CD4-positive, alpha-beta T cell (primary cell): ENCODE results near the gene PASD1. TPM values are rescaled to one million over a fixed set of nuclear protein-coding genes. Genes with fewer than 3 reads are reported as not detected.

Source experiments
- ATAC-seq: fragments of 200-7000 bp; cut with Tn5 transposase; one replicate; pipeline ENCODE4 v1.10.0; 2022; ENCODE audit warnings: mild to moderate bottlenecking; ENCODE audit not compliant: poor library complexity
- CTCF ChIA-PET: fragments of 350-600 bp; sonication (Branson Sonifier 250); formaldehyde crosslinking; loops from one replicate; lab custom pipeline; 2021; ENCODE audit warnings: antibody characterized with exemption, inconsistent platforms; lab: Charles Lee
- POLR2A ChIA-PET: fragments of 350-600 bp; sonication (Branson Sonifier 250); formaldehyde crosslinking; loops from one replicate; lab custom pipeline; 2021; ENCODE audit warnings: antibody characterized with exemption, inconsistent platforms; lab: Charles Lee
- DNase-seq, 14 experiments: peaks; one replicate each; pipeline ENCODE4 v3.0.0-alpha.2; 2013 to 2020; ENCODE audit warnings: mixed read lengths in 2 of 14
- H3K27ac ChIP-seq, 2 donors: one replicate each; pipeline versions ENCODE4 v1.5.1 to v1.7.0; 2013; ENCODE audit warnings: low read length in 2 of 2, low read depth in 1 of 2, mild to moderate bottlenecking in 1 of 2
- H3K27me3 ChIP-seq, 2 experiments: 1 replicate in 1 of 2; 2 replicates in 1 of 2; pipeline versions ENCODE4 v1.6.1 to v1.7.0; 2013; ENCODE audit warnings: low read length in 2 of 2, control low read depth in 1 of 2, mild to moderate bottlenecking in 1 of 2, moderate library complexity in 1 of 2; ENCODE audit not compliant: insufficient read depth in 2 of 2, control insufficient read depth in 1 of 2
- H3K36me3 ChIP-seq: one replicate; pipeline ENCODE4 v1.6.1; 2013; ENCODE audit warnings: low read length, control low read depth; ENCODE audit not compliant: insufficient read depth
- H3K4me1 ChIP-seq: one replicate; pipeline ENCODE4 v1.6.1; 2013; ENCODE audit warnings: low read length, control low read depth; ENCODE audit not compliant: insufficient read depth
- H3K4me3 ChIP-seq: one replicate; pipeline ENCODE4 v1.5.1; 2013; ENCODE audit warnings: mild to moderate bottlenecking, low read length, moderate library complexity
- H3K9me3 ChIP-seq, 2 experiments: 1 replicate in 1 of 2; 2 replicates in 1 of 2; pipeline versions ENCODE4 v1.6.1 to v1.7.0; 2013; ENCODE audit warnings: low read length in 2 of 2, mild to moderate bottlenecking in 2 of 2, control low read depth in 1 of 2, moderate library complexity in 1 of 2; ENCODE audit not compliant: control insufficient read depth in 1 of 2, insufficient read depth in 1 of 2
- H3K27ac Mint-ChIP-seq: one replicate; pipeline ENCODE4 v1.8.0; 2020; ENCODE audit warnings: mixed read lengths
- H3K27me3 Mint-ChIP-seq: one replicate; pipeline ENCODE4 v1.8.0; 2021; ENCODE audit warnings: mixed read lengths
- H3K36me3 Mint-ChIP-seq: one replicate; pipeline ENCODE4 v1.8.0; 2021; ENCODE audit warnings: low read depth, mixed read lengths
- H3K4me1 Mint-ChIP-seq: one replicate; pipeline ENCODE4 v1.8.0; 2021; ENCODE audit warnings: low read depth, mixed read lengths
- H3K4me3 Mint-ChIP-seq: one replicate; pipeline ENCODE4 v1.8.0; 2020; ENCODE audit warnings: mild to moderate bottlenecking, mixed read lengths
- H3K9me3 Mint-ChIP-seq: one replicate; pipeline ENCODE4 v1.8.0; 2020; ENCODE audit warnings: mixed read lengths
- intact Hi-C, 2 experiments: fragments of 100-400 bp; cut with DNase I in 1 of 2; cut with micrococcal nuclease in 1 of 2; formaldehyde crosslinking; loops; one replicate each; pipeline versions ENCODE4 v1.15.1 to v1.9.0; 2023 to 2025; cut with DNase I, micrococcal nuclease
- total RNA-seq, 174 experiments: library from RNA in 2 of 174; stranded (reverse) in 2 of 174; gene quantifications; one replicate each; pipeline ENCODE4 v1.2.3 and lab custom pipeline; 2021 to 2026
- TF ChIP-seq, protein P1 (sequence below): fragments of 200-600 bp; IDR thresholded peaks from one replicate; pipeline ENCODE4 v1.8.0; 2022; ENCODE audit warnings: antibody characterized with exemption, mild to moderate bottlenecking

Gene PASD1
- total RNA-seq, 2 experiments from 2014 or later, result not detected

- Mint-ChIP-seq H3K4me1 (no peaks in the 10 kb centered on the region), H3K4me3 (no peak overlapping the region), H3K36me3 (no peaks in the 10 kb centered on the region), H3K27me3 (no peaks in the 10 kb centered on the region), H3K27ac (no peak overlapping the region), H3K9me3 (no peaks in the 10 kb centered on the region)
- Histone ChIP-seq H3K27me3 (no peaks in the 10 kb centered on the region), H3K36me3 (no peaks in the 10 kb centered on the region), H3K4me1 (no peaks in the 10 kb centered on the region), H3K27ac (no peak overlapping the region), H3K4me3 (no peak overlapping the region), H3K9me3 (no peaks in the 10 kb centered on the region)
- intact Hi-C loops, result no loop called here
- TF ChIP-seq, protein P1, sequence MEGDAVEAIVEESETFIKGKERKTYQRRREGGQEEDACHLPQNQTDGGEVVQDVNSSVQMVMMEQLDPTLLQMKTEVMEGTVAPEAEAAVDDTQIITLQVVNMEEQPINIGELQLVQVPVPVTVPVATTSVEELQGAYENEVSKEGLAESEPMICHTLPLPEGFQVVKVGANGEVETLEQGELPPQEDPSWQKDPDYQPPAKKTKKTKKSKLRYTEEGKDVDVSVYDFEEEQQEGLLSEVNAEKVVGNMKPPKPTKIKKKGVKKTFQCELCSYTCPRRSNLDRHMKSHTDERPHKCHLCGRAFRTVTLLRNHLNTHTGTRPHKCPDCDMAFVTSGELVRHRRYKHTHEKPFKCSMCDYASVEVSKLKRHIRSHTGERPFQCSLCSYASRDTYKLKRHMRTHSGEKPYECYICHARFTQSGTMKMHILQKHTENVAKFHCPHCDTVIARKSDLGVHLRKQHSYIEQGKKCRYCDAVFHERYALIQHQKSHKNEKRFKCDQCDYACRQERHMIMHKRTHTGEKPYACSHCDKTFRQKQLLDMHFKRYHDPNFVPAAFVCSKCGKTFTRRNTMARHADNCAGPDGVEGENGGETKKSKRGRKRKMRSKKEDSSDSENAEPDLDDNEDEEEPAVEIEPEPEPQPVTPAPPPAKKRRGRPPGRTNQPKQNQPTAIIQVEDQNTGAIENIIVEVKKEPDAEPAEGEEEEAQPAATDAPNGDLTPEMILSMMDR, result no peak
- ATAC-seq (no peak), DNase-seq (no peak)
- ChIA-PET POLR2A (no interaction called here), CTCF (no interaction called here)
These were observed 147.0 kb downstream of the PASD1 start for GRCh38 chrX:151710457-151710856.

DNA sequence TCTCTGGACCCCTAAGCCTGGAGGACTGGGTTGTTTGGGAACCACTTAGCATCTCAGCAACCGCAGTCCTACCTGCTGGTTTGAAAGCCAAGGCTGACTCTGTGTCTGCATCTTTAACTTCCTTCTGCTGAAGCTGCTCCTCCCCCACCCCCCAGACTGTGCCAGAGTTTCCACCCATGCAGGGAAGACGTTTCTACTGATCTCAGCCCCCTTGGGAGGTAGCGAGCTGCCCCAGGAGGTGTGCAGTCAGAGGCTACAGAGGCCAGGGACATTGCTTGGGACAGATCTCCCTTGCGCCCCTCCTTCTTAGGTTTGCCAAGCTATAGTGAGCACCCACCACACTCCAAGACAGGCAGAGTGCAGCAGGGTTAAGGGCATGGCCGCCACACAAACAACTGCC, 147.7 kb downstream of the PASD1 start:
- H3K36me3 Mint-ChIP-seq, result no peaks in the 10 kb centered on the region
- no peaks in the 10 kb centered on the region for H3K4me1 Mint-ChIP-seq
- H3K9me3 Mint-ChIP-seq, result no peaks in the 10 kb centered on the region
- H3K4me1 ChIP-seq, result no peaks in the 10 kb centered on the region
- H3K36me3 ChIP-seq, result no peaks in the 10 kb centered on the region
- no peaks in the 10 kb centered on the region for H3K9me3 ChIP-seq
- no peak overlapping the region for H3K27ac Mint-ChIP-seq
- CTCF ChIA-PET, result no interaction called here
- H3K27me3 ChIP-seq, result no peaks in the 10 kb centered on the region
- no peak overlapping the region for H3K27ac ChIP-seq
- peaks cover 2% of the 10 kb centered on the region for H3K27me3 Mint-ChIP-seq
- POLR2A ChIA-PET, result no interaction called here
- TF ChIP-seq, protein P1, result no peak
- ATAC-seq (no peak), DNase-seq (no peak)
- intact Hi-C loops, result no loop called here
- no peak overlapping the region for H3K4me3 Mint-ChIP-seq
- H3K4me3 ChIP-seq, result no peak overlapping the region

GRCh38 chrX:151711787-151712186, 148.3 kb downstream of the PASD1 start:
- ChIA-PET CTCF (no interaction called here), POLR2A (no interaction called here)
- ATAC-seq, result no peak
- Histone ChIP-seq H3K9me3 (no peaks in the 10 kb centered on the region), H3K27me3 (no peaks in the 10 kb centered on the region), H3K36me3 (no peaks in the 10 kb centered on the region), H3K4me3 (no peak overlapping the region), H3K27ac (no peak overlapping the region), H3K4me1 (no peaks in the 10 kb centered on the region)
- H3K27ac Mint-ChIP-seq, result no peak overlapping the region
- no peaks in the 10 kb centered on the region for H3K4me1 Mint-ChIP-seq
- no peak for DNase-seq
- no peaks in the 10 kb centered on the region for H3K36me3 Mint-ChIP-seq
- H3K9me3 Mint-ChIP-seq, result no peaks in the 10 kb centered on the region
- TF ChIP-seq, protein P1, result no peak
- peaks cover 9% of the 10 kb centered on the region for H3K27me3 Mint-ChIP-seq
- H3K4me3 Mint-ChIP-seq, result no peak overlapping the region
- intact Hi-C loops, result no loop called here
